ENCODE measurements around the gene GALK1.
A peak's percentile ranks its signal among the peaks of the same experiment; 100 is the strongest.
"Not testable (repeated sequence)": the region's sequence is repeated elsewhere in the genome, so short reads cannot be mapped to it uniquely, and the experiment has no call there.

GALK1 gene

DNA sequence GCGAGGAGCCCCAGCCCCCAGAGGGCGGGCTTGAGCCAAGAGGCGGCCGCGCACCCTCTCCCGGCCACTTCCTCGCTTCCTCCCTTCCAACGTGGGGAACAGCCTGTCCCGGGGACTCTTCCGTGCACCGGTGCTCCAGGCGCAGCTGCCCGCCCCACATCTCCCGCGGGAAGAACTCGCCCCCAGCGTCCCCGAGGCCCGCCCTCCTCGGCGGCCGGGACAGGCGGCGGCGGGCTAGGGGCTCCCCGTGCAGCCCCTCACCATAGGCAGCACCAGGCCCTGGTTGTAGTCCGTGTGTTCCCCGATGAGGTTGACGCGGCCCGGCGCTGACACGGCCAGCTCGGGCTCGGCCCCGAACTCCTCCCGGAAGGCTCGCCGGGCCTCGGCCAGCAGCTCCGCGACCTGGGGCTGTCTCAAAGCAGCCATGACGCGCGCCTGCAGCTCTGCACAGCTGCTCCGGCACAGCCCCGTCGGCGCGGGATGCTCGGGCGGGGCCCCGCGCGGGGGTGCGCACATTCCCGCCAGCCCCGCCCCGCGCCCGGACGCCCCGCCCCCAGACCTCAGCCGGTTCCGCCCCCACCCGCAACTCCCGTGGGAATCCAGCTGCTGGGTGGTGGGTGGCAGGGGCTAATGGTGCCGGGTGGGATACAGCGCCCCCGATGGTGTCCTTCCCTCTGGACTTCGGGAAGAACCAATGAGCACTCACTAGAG lies at the start of gene GALK1:
GALK1 (minus strand) TSS at position 482 of the 711 bp plus-strand sequence; CDS start at position 426, 56 bp downstream.
- DNase-seq, result peak; percentile 65

DNA sequence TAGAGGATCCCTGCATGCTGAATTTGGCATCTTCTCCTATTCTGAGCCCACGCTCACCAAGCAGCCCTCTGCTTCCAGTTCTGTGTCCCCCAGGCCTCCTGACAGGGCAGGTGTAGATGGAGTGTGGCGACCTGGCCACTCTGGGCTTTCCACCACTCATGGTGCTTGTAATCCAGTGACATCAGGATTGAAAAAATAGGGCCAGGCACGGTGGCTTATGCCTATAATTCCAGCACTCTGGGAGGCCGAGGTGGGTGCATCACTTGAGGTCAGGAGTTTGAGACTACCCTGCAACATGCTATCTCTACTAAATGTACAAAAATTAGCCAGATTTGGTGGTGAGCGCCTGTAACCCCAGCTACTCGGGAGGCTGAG lies 49.0 kb upstream of the GALK1 start:
- no peak for DNase-seq

DNA sequence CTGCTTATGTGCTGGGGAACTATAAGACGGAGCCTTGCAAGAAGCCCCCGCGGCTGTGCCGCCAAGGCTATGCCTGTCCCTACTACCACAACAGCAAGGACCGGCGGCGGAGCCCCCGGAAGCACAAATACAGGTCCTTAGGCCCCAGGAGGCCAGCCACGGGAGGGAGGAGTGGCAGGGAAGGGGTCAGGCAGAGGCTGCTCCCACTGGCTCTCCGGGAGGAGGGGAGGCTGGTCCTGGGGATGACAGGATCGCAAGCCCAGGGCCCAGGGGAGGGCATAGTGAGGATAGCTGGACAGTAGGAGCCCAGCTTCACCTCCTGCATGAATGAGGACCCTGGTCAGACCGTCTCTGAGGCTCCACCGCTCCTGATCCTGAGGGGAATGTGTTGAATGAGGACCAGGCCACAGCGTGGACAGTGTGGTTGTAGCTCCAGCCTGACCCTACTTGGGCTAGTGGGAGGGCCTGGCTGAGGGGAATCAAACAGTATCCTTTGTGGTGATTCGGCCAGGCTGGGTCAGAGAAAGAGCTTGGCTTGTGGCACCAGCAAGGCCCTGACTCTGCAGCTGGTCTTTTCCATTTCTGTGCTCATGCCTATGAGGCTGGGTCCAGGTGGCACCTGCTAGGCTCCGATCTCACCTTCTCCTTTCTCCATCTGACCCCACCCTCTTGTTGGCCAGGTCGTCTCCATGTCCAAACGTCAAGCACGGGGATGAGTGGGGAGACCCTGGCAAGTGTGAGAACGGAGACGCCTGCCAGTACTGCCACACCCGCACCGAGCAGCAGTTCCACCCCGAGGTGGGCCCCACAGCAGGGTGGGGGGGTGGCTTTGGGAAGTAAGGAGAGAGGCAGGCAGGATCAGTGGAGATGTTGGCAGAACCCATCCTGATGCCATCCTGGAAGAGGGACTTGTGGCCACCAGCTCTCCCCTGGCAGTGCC lies 48.4 kb upstream of the GALK1 start:
- no peak for DNase-seq

DNA sequence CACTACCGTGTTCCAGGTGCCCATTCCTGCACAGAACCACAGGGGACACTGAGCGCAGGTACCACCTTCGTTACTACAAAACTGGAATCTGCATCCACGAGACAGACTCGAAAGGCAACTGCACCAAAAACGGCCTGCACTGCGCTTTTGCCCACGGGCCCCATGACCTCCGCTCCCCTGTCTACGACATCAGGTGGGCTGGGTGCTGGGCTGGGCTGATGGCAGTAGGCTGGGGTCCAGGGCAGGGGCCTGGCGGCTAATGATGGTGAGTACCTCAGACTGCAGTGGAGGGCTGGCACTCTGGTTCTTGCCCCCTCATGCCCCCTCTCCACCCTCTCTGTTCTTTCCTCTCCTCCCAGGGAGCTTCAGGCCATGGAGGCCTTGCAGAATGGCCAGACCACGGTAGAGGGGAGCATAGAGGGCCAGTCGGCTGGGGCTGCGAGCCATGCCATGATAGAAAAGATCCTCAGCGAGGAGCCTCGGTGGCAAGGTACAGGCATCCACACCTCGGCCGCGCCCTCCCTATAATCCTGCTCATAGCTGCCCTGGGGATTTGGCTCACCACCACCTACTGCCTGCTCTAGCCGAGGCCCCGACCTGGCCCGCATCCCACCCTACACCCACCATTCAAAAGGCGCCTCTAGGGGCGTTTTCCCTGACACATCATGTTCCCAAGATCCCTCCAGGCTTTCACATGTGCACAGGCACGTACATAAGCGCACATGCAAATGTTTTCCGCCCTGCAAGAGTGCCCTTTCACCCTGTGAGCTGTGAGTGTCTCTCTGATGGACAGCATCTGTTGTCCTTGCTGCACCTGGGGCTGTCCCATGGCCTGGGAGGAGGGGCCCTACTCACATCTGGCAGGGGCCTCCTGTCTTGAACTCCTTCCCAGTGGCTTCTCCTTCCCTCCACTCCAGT lies 47.4 kb upstream of the GALK1 start:
- no peak for DNase-seq

DNA sequence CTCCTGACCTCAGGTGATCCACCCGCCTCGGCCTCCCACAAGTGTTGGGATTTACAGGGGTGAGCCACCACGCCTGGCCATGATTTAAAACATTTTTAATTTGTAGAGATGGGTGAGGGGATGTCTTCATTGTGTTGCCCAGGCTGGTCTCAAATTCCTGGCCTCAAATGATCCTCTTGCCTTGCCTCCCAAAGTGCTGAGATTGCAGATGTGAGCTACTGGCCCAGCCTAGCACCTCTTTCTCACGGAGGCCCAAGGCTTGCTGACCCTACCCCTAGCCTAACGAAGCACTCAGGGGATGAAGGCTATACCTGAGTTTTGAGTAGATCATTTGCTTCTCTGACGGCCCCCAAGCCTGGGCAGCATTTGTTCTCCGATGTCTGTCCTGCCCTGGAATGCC lies 46.2 kb upstream of the GALK1 start:
- no peak for DNase-seq

DNA sequence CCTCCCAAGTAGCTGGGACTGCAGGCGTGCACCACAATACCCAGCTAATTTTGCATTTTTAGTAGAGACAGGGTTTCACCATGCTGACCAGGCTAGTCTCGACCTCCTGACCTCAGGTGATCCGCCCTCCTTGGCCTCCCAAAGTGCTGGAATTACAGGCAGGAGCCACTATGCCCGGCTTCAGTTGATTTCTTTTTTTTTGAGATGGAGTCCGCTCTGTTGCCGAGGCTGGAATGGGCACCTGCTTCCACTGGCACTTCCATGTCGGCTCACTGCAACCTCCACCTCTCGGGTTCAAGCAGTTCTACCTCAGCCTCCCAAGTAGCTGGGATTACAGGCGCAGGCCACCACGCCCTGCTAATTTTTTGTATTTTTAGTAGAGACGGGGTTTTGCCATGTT lies 45.8 kb upstream of the GALK1 start:
- DNase-seq, result not testable (repeated sequence)

DNA sequence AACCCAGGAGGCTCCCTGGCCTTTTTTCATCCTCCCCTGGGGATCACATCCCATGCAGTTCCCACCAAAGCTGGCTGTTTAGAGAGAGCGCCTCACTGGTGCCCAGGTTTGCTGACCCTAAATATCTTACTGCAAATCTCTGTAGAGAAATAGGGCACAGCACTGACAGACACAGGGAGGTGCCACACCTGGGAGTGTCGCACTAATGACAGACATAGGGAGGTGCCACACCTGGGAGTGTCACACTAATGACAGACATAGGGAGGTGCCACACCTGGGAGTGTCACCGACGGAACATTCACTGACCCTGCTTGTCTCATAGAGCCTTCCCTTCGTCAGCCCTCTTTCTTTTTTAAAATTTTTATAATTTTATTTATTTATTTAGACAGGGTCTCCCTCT lies 45.2 kb upstream of the GALK1 start:
- DNase-seq, result no peak

DNA sequence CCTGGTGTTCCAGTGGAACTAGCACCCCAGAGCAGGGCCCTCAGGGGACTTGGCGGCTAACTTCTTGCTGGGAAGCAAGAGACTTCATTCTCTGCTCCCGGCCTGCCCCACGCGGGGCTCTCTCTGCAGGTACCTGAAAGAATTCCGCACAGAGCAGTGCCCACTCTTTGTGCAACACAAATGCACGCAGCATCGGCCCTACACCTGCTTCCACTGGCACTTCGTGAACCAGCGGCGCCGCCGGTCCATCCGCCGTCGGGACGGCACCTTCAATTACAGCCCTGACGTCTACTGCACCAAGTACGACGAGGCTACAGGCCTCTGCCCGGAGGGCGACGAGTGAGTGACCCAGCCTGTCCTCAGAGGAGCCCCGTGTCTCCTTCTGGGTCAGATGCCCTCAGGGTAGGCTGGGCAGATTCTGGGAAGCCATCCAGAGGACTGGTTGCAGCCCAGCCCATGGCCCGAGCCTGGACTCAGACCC lies 44.7 kb upstream of the GALK1 start:
- no peak for DNase-seq

DNA sequence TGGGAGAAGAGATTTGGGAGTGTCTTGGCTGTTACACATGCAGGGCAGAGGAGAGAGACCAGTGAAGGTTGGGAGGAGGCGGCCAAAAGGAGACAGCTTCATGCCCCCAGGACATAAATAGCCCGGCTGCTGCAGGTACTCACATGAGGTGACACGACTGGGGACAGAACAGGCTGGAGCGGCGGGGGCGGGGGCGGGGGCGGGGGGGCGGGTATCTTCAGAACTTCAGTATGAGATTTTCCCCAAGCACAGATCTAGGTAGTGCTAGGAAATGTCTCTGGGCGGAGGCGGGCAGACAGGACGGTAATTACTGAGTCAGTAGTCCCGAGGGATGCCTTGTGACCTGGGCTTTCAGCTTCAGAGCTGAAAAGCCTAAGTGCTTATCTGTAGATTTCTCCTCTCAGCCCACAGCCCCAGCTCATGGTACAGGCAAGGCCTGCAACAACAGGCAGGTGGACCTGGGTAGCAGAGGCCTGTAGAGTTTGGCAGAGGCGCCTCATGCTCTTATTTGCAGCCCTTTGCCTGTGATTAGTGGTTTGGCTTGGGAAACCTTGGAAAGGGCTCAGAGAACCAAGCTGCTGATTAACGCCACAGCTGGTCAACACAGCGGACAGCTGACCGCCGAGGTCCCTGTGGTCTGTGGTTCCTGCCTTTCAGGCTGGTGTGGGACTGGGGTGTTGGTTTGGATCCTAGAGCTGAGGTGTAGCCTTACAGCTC lies 44.1 kb upstream of the GALK1 start:
- DNase-seq, result no peak

DNA sequence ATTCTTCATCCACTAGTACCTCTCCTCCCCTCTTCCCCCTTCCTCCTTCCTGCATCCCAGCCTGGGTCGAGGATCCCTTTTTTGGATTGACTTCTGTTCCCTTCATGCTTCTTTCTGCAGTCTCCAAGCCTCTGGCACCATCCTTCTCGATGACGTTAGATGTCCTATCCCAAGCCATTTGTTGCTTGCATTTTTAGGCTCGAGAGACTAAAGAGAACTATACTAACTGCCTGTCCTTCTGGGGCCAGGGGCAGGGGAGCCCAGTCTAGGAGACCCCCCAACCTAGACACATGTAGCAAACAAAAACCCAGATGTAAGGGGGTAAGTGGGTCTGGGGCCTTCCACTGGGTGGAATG lies 43.5 kb upstream of the GALK1 start:
- DNase-seq, result no peak

DNA sequence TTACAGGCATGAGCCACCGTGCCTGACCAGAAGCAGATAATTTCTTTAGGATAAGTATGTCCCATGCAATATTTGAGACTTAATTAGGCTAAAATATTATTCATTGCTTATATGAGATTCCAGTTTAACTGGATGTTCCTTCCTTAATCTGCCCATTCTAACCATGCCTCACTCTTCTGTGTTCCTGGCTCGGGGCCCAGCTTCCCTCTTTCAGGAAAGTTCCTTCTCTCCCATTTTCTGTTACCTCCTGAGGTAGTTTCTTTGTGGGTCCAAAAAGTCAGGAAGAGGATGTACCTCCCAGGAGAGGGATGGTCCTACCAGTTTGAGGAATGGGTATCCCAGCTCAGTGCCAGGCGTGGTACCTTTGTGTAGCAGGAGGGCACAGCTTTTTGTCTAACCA lies 42.9 kb upstream of the GALK1 start:
- no peak for DNase-seq

DNA sequence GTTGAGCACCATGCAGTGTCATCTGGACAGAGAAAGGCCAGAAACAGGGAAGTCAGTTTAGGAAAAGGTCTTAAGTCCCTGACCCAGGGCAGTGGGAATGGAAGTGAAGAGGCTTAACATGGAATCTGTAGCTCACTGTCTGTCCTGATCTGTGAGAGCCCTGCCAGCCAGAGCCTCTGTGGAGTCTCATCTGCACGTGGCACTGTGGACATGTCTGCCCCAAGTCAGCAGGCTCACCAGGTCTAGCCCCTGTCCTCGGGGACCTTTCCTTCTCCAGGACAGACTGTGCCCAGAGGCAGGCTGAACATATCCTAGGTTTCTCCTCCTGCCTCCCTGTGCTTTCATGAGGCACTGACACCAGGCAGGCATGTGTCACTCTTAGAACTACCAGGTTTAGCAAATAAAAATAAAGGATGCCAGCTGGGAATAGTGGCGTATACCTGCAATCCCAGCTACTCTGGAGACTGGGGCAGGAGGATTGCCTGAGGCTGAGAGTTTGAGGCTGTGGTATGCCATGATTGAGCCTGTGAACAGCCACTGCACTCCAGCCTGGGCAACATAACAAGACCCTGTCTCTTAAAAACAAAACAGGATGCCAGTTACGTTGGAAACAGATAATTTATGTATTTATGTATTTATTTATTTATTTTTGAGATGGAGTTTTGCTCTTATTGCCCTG lies 42.0 kb upstream of the GALK1 start:
- DNase-seq, result no peak

DNA sequence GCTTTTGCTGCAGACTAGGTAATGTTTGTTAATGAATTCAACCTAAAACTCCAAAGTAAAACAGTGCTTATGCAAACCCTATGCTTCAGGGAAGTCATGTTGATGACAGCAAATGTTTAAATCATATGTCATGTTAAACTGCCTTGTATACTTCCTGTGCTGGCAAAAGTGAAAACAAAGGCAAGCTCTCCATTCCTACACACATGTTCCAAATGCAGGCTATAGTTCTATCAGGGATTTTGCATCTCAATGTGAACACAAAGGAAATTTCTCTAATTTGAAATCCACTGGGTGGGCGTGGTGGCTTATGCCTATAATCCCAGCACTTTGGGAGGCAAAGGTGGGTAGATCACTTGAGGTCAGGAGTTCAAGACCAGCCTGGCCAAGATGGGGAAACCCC lies 38.9 kb upstream of the GALK1 start:
- DNase-seq, result no peak

DNA sequence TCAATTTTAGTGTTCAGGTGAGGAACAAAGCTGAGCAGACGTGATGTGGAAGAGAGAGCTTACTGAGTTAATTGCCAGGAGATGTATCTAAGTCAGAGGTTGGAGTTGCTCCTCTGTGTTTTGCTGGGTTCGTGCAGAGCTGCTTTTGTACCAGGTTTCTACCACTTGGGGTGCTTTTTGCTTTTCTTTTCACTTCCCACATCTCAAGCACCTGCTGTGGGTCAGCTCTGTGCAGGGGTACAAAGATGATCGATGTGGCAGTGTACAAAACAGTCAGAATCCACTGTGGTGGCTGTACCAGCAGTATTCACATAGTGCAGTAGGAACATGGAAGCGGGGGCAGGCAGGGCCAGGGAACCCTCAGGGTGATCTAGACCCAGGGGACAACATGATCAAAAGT lies 34.4 kb upstream of the GALK1 start:
- DNase-seq, result no peak

DNA sequence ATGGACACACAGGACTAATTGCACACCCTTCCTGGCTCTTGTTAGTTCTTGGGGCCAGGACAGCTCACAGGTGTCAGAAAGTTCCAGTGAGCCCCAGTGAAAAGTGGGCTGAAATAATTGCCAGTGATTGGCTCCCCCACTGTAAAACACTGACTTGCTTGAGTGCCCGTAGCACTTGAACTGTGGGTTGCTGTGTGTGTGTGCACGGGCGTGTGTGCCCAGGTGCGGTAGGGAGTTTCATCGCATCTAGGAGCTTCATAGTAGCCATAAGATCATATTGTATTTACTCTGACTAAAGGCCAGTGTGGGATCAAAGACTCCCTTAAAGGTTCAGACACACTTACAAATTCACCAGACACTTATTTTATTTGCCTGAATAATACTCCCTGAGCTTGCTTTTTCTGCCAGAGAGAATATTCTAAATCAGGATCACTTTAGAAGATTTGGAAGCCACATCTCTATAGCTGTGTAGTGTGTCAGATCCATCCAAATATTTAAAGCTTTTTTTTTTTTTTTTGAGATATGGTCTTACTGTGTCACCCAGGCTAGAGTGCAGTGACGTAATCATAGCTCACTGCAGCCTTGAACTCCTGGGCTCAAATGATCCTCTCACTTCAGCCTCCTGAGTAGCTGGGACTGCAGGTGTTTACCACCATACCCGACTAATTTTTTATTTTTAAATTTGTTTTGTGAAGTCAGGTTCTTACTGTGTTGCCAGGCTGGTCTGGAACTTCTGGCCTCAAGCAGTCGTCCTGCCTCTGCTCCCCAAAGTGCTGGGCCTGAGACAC lies 31.0 kb upstream of the GALK1 start:
- no peak for DNase-seq

DNA sequence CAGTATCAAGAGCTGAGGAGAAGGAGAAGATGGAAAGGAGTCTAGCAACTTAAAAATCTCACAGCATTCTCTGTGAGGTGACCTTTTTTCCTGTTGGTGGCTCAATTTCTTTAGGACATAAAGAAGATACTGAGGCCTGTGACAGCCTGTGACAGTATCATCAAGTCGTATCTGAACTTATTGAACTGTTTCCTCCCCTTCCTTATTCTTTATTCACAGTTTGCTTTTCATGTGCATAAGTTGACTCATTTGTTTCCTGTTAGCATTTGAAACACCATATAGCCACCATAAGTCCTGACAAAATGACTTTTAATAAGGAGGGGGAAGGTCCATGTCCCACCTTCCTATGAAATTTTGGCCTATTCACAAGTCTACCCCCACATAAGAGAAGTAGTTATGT lies 28.5 kb upstream of the GALK1 start:
- no peak for DNase-seq

DNA sequence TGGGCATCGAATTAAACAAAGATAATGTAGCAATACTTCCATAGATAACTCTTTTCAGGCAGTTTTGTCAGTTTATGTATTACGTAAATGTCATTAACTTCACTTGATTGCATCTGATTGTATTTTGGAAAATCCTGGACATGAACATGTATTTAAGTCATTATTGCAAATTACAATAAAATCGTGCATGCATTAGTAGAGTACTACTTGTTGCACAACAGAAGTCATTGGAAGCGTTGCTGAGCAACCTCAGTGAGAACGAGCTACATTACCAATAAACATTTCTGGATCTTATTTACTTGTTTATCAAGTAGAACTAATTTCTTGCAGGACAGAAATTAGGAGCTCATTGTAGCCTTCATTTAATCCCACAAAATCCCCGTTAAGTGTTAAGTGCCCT lies 26.3 kb upstream of the GALK1 start:
- no peak for DNase-seq

DNA sequence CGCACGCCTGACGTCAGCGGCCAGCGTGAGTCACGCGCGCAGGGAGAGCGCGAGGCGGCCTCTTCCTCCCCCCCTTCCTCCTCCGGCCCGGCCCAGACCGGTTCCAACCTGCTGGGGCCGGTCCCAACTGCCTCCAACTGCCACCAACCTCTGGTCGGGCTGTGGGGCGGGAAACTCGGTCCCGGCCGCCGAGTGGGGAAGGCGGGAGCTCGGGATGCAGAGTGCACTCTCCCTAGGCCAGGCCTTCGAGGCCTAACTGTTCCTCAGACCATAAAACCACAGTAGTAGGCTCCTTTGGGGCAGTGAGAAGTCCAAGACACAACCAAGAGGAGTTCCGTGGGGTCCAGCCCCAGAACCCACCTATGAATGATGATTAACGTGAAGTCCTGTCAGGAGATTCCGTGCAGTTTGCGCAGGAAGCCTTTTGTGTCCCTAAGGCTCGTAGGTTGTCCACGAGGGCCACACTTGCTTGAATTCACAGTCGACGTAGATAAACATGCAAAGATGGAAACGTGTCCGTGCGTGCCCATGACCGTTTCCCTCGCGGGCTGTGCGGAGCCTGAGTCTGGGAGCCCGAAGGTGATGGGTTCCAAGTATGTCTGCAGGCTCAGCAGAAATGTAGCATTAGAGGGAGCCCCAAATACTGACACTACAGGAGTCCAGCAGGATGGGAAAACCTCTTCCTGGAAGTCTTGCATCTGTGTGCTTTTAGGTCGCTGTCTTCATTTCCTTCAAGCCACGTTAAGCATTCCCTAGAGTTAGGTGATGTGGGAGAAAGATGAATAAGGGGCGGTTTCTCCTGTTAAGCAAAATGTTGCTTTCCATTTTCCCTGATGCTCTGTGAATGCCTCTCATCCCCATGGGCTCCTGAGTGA lies 20.3 kb upstream of the GALK1 start:
- DNase-seq, result peak; percentile 93

DNA sequence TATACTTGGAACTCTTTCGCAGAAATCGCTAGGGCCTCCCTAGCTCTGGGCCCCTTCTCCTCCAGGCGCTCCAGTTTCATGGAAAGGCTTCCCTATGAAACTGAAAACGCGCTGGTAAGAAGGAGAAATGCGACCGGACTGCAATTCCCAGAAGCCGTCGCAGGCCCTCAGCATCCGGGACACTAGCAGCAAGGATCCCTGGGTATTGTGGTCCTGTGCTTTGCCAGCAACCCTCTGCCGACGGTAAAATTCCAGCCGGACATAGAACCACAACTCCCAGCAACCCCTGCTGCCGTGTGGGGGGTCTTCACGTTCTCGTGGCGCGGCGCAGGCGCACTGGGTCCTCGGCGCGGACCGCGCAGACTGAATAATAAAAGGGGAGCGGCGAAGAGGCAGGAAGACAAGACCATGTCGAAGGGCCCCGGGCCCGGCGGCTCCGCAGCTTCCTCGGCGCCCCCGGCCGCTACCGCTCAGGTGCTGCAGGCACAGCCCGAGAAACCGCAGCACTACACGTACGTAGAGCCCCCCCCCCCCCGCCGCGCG lies 19.6 kb upstream of the GALK1 start, which contains the start of gene UNK:
UNK (plus strand) TSS at position 334 of the 543 bp plus-strand sequence; CDS start at position 409, 75 bp downstream.
- peak; percentile 99 for DNase-seq

Data from midbrain (tissue), 1 donor.